HG02798 (cell line): ENCODE results near the gene EYS.
"Not testable (repeated sequence)": the region's sequence is repeated elsewhere in the genome, so short reads cannot be mapped to it uniquely, and the experiment has no call there.

Source experiments
- ATAC-seq: cut with Tn5 transposase; IDR thresholded peaks from one replicate; pipeline ENCODE4 v1.9.1; 2021; ENCODE audit warnings: mild to moderate bottlenecking; ENCODE audit not compliant: unreplicated experiment, poor library complexity

The EYS gene

DNA sequence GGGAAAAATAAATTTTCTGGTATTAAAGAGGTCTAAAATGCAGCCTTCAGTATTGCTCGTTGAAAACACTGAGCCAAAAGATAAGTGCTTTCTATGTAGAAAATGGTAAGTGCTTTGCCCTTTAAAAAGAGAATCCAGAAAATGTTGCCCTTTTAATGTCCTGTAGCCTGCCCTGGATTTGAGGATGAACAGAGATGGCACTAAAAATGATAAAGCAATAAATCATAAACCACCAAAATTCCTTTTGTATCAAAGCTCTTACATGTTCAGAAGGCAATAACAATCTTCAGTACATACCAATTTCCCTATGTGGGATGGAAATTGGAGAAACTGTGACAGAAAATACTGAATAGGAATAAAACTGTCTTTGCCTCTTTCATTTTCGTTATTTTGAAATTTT is 1665.7 kb downstream of the EYS start:
- ATAC-seq = no peak

DNA sequence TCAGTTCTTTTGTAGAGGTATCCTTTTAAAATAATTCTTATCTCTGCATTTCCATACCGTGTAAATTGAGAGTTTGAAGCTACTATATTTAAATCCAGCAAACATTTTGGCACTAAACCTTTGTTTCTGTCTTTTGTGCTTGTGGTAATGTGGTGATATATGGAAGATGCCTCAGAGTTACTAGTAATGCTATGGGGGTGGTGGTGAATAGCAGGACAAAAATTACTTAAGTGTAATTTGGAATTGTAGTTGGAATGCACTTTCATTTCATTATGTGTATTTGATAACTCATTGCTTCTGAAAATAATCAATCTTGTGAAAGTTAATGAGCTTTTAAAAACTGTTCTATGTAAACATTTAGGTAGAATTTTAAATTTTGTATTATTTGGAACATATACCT is 1666.9 kb downstream of the EYS start:
- no peak for ATAC-seq

DNA sequence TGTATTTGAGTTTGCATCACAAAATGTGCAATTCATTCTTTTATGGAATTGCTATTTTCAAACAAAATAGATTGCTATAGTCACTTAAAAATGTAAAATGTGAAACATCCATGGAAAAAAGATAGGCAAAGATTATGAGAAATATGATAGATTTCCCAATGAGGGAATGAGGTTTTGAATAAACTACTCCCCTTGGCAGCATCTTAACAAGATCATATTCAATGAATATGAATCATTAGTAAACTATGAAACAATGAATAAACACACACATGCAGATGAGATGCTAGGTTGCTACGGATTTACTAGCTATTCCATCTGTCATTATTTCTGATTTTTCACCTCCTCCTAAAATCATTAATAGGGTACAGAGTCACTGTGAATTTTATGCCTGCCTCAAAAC is 1669.6 kb downstream of the EYS start:
- ATAC-seq = no peak

DNA sequence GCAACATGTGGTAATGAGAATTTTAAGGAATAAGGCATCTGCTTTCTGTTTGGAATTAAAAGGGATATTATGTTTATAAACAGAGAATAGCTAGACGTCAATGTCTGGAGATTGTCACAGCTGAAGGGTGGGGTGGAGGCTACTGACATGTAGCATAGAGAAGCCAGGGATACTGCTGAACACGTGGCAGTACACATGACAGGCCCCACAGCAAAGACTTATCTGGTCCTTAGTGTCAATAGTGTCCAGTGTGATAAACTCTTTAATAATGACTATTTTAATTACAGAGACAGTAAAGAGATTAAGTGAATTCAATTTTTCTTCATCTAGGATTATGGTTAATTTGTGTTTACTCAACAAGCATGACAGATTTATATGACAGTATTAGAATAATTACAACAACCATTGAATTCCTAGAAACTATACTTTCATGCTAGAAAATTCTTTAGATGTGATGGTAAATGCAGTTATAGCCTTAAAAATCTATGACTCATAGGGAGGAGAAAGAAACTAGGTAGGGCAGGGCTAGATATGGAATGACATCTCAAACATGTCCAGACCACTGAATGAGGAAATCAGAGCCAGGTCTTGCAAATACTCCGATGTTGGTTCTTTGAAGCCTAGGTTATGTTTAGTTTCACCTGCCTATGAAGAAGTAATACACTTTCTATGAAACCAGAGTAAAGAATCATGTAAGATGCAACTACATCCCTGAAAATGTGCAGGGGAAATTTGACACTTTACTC is 1671.9 kb downstream of the EYS start:
- no peak for ATAC-seq

DNA sequence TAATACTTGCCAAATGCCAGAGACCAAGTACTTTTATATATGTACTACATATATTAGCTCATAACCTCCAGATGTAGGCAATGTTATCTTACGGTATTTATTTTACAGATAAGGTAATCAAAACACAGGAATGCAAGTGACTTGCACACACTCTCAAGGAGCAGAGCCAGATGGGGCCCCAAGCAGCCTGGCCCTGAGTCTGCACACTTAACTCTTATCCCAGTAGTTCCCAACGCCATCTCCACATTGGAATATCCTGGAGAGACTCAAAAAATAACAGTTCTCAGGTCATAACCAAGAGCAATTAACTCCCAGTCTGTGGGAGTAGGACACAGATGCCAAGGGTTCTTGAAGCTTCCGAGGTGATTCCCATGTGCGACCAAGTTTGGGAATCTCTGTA is 1672.7 kb downstream of the EYS start:
- ATAC-seq = no peak

DNA sequence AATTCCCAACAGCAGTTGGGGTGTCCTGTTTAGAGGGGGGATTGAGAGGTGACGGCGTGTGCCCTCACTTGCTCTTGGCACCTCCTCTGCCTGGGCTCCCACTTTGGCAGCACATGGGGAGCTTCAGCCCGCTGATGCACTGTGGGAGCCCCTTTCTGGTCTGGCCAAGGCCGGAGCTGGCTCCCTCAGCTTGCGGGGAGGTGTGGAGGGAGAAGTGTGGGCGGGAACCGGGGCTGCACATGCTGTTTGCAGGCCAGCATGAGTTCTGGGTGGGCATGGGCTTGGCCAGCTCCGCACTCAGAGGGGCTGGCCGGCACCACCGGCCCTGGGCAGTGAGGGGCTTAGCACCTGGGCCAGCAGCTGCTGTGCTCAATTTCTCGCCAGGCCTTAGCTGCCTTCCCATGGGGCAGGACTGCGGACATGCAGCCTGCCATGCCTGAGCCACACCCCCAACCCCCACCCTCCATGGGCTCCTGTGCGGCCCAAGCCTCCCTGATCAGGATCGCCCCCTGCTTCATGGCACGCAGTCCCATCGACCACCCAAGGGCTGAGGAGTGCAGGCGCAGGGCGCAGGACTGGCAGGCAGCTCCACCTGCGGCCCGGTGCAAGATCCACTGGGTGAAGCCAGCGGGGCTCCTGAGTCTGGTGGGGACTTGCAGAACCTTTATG is 1675.9 kb downstream of the EYS start:
- not testable (repeated sequence) for ATAC-seq

DNA sequence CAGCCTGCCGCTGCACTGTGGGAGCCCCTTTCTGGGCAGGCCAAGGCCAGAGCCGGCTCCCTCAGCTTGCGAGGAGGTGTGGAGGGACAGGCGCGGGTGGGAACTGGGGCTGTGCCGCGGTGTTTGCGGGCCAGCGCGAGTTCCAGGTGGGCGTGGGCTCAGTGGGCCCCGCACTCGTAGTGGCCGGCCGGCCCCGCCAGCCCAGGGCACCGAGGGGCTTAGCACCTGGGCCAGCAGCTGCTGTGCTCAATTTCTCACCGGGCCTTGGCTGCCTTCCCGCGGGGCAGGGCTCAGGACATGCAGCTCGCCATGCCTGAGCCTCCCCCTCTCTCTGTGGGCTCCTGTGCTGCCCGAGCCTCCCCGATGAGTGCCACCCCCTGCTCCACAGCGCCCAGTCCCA is 1683.3 kb downstream of the EYS start:
- no peak for ATAC-seq

DNA sequence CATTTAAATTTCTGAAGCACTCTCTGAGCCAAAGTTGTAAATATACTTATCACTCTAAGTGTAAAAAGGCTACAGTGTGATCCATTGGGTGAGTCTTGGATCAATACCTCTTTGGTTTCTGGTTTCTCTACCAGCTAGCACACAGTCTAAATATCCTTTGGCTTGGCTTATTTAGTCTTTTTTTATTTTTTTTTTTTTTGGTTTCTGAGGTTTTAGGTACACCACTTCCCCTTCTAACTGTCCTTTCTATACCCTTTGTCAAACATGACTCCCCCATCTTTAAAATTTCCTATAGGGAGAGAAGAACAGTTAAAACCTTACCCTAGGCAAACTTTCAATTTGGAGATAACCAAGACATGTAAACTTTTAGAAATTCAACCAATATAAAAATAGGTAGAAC is 1692.4 kb downstream of the EYS start:
- ATAC-seq = no peak

DNA sequence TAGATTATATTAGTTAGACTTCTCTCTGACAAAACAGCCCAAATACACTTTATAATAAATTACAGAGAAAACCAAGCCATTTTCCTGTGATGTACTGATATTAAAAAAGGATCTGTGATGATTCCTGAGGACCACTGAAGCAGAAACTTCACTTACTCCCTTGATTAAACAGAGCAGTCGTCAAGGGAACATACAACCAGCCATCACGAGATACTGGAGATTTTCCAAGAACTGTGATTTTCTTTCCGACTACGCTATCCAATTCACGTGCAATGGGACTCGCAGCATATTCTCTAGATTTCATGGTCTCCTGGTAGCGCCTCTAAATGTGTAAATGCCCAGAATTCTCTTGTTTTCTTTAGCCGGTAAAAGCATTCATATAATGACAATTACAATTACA is 1694.0 kb downstream of the EYS start:
- no peak for ATAC-seq

DNA sequence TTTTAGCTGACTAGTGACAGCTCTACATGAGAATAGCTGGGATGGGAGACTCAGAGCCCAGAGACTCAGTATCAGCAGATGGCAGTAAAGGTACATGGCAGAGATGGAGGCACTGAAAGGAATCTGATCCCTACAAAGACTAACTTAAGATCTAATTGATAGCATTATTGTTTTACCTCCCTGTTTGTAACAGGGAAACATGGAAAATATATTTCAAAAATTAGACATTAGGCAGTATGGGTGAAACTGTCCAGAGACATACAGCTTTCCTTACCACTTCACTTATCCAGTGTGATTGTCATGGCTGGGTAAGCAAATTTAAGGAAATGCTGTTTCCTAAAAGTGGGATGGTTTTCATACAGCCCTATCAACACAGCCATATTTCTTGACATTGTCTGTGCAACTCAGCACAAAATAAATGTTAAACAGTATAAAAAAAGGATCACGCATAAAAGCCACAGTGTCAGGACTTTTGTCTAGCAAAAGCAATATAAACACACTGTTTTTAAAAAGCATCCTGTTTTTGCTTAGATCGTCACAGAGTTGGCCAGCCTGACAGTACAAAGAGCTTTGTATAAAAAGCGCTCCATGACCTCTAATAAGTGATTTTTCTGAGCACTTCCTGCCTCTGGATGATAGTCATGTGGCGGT is 1694.5 kb downstream of the EYS start:
- peak; percentile 62 for ATAC-seq

DNA sequence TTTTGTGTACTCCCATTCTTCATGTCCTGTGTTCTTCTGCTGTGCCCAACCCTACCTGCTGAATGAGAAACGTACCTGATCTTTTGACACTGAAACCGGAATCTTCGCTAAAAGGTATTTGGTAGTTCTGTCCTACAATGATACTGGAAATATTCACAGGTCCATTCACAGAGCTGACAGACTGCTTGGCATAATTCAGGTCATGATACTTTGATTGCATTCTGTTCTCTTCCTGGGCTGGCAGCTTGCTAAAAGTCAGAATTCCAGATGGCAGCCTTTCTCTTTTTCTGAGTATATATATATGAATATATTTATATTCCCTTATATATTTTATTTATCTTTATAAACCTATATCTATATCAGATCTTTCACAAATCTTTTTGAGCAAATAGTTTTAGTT is 1696.4 kb downstream of the EYS start:
- ATAC-seq = no peak

DNA sequence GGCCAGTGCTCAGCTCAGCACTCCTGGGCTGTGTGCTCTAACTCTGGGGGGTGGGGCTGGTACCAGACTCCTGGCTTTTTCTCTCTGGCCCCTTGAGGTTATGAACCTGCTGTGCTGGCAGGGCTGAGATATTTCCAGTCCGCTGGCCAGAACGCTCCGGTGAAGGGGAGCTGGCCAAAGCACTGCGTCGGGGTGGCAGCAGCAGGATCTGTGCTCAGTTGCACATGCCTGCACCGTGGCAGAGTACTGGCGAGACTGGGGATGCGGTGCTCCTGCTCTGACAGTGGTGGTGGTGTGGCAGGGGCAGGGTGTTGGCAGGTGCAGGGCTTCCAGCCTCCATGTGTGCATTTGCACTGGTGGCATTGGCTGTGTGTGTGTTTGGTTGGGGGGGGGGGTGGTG is 1697.0 kb downstream of the EYS start:
- ATAC-seq = no peak

DNA sequence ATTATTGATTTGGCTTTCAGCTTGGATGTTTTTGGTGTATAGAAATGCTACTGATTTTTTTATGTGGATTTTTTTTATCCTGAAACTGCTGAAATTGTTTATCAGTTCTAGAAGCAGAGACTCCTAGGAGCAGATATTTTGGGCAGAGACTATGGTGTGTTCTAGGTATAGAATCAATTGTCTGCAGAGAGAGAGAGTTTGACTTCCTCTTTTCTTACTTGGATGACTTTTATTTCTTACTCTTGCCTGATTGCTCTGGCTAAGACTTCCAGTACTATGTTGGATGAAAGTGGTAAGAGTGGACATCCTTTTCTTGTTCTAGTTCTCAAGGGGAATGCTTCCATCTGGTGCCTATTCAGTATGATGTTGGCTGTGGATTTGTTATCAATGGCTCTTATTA is 1700.8 kb downstream of the EYS start:
- no peak for ATAC-seq

DNA sequence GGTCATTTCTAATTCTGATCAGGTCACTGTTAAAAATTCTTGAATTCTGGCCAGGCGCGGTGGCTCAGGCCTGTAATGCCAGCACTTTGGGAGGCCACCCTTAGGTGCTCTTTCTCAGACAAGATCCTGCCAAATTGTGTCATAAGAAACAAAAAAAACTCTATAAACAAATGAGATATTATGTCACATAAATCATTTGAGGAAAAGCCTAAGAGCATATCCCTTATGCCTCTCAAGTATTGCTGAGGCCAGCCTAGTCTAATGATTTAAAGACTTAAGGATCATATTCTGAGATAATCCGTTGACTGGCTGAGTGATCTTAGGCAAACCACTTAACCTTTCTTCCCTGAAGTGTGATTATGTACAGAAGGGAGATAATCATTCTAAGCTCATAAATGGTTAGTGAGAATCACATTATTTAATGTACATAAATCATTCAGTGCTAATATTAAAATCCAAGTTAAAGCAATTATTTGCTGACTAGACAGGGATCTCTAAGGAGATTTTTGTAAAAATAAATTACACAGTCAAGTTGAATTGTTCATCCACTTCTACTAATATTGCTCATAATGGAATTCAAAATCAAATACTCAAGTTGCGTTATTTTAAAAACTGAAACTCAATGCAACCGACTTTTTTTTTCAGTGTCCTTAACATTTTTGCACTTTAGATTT is 1706.1 kb downstream of the EYS start:
- no peak for ATAC-seq

DNA sequence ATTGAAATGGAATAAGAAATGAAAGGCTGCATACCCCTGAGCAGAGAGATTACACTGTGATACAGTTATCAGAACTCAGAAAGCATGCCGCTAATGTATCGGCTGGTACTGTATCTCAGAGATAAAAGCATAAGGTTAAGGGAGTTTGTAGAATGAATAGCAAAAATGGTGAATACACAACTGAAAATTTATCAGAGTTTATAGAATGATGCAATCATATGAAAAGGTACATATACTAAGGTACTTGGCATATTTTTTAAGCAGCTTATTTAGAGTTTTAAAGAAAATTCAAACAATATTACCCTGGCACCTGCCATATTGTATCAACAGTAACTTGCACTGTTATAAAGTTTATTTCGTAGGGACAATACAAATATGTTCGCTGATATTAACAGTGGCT is 1707.4 kb downstream of the EYS start:
- ATAC-seq = no peak

DNA sequence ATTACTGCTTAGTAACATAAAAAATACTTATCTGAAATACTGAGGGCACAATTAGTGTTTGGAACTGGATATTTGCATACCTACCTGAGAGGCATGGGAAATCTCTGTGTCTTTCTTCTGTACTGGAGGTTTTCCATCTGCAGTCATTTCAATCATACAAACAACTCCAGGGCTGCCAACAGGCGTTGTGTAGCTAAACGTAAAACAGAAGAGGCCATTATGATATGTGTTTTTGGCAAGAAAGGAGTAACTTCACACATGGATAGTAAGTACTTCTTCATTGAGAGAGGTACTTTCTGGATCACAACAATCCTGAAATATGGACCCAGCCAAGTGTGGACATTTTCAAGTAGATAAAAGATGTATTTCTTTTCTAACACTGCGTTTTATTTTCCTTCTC is 1708.0 kb downstream of the EYS start:
- ATAC-seq = no peak

DNA sequence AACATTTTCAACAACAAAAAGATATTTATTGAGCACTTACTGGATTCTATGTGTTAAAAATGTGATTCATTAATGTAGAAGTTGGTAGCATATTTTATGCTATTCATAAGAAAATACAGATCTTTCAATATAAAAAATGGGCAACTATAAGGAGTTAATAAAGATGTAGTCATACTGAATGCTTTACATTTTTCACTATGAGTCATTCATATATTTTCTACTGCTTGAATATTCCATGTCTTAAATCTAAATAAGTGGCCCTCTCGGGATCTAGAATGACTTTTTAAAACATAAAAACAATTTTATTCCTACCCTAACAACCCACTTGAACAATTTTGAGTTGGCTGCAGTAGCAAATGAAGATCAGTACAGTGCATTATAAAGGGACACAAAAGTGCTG is 1709.3 kb downstream of the EYS start:
- no peak for ATAC-seq

DNA sequence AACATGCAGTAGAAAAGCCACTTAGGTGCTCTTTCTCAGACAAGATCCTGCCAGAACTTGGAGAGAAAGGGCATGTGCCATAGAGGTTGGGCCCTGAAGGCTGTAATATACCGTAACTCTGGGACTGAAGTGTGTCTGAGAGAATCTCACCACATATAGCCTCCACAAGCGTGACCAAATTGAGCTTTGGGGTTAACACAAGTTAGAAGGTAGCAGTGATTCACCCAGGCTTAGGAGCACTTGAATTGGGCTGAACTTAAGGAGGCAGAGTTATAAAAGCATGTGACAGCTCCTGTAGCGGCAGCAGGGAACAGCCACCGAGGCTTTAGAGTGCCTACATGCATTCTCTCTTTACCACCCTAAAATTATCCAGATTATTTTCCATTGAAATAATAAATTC is 1709.8 kb downstream of the EYS start:
- no peak for ATAC-seq

DNA sequence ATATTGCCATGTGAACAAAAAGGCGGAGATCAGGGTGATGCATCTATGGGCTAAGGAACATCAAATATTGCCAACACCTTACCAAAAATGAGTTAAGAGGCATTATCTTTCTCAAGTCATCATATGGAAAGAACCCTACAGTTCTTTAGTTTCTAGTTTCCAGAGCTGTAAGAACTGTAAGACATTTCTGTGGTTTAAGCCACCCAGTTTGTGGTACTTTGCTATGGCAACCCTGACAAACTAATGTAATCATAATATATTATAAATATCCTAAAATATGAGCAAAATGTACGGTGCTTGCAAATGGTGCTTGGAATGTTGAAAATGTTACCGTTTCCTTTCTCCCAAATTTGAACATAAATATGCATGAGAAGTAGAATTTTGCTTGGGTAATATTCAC is 1721.8 kb downstream of the EYS start:
- no peak for ATAC-seq

DNA sequence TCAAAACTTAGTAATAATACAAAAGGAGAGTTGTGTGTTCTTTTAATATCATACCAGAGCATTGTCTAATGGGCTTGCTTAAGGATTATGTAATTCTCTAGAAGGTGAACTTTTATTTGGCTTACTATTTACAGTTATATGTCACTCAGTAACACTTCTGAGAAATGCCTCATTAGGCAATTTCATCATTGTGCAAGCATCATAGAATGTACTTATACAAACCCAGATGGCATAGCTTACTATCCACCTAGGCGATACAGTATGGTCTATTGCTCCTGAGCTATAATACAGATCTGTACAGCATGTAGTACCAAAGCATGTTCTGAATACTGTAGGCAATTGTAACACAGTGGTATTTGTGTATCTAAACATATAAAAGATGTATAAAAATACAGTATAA is 1731.3 kb downstream of the EYS start:
- no peak for ATAC-seq

DNA sequence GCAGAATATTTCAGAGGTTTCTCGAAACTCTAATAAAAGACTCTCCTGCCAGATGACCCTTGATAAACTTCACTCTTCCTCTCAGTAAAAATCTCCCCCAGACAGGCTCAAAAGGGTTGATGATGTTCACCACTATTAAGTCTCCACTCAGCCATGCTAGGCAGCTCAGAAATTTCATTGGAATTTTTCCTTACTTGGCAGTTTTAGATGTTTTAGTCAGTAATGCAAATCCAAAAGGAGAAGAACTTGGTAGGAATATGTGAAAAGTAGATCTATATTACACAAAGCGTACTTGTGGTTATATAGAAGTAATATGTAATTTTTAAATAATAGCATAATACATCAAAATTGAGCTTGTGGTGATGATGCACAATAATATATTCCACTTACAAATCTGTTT is 1738.4 kb downstream of the EYS start:
- no peak for ATAC-seq
